HEK293 (cell line): Measurements from ENCODE around the gene SULF2.
A peak's percentile ranks its signal among the peaks of the same experiment; 100 is the strongest.

Experiments
- CTCF ChIA-PET: fragments of 350-600 bp; formaldehyde crosslinking; extraction: SDS; loops from one replicate; lab custom pipeline; 2021; ENCODE audit warnings: antibody characterized with exemption; lab: Yijun Ruan, JAX
- POLR2A ChIA-PET: fragments of 300-600 bp; formaldehyde crosslinking; extraction: SDS; loops from one replicate; lab custom pipeline; 2020; ENCODE audit warnings: antibody characterized with exemption, inconsistent platforms; lab: Yijun Ruan, JAX
- H3K27ac ChIP-seq: fragments of 200-500 bp; sonication (Bioruptor generic); 2 replicates; pipeline ENCODE4 v1.5.1; 2014; ENCODE audit warnings: low read depth, low read length, control low read depth, inconsistent platforms; ENCODE audit errors: extremely low read depth
- H3K36me3 ChIP-seq, 2 experiments: fragments of 200-500 bp in 1 of 2; sonication (Bioruptor generic) in 1 of 2; 1 replicate in 1 of 2; 2 replicates in 1 of 2; pipeline ENCODE4 v1.5.1; 2014 to 2017; ENCODE audit warnings: inconsistent platforms in 2 of 2, low read length in 2 of 2; ENCODE audit not compliant: control insufficient read depth in 2 of 2, insufficient read depth in 1 of 2
- H3K4me1 ChIP-seq: fragments of 200-500 bp; sonication (Bioruptor generic); 2 replicates; pipeline ENCODE4 v1.5.1; 2014; ENCODE audit warnings: mild to moderate bottlenecking, low read length, inconsistent platforms; ENCODE audit not compliant: control insufficient read depth, insufficient read depth
- H3K4me3 ChIP-seq: 2 replicates; pipeline ENCODE4 v1.5.1; 2011; ENCODE audit warnings: low read depth, mild to moderate bottlenecking, control low read depth, low read length, moderate library complexity
- H3K9me3 ChIP-seq: fragments of 200-500 bp; sonication (Bioruptor generic); 2 replicates; pipeline ENCODE4 v1.5.1; 2014; ENCODE audit warnings: low read depth, low read length, inconsistent platforms; ENCODE audit not compliant: control insufficient read depth, insufficient read depth
- BCL11A ChIP-seq: fragments of 450-650 bp; formaldehyde crosslinking; IDR thresholded peaks from 2 replicates; pipeline ENCODE4 v1.5.1; 2016; ENCODE audit warnings: low read depth, missing biosample characterization, missing genetic modification characterization
- BCL6B ChIP-seq: fragments of 450-650 bp; formaldehyde crosslinking; IDR thresholded peaks from 2 replicates; pipeline ENCODE4 v1.5.1; 2017; ENCODE audit warnings: missing biosample characterization, missing genetic modification characterization
- GLI4 ChIP-seq: fragments of 450-650 bp; formaldehyde crosslinking; IDR thresholded peaks from 2 replicates; pipeline ENCODE4 v1.5.1; 2016; ENCODE audit warnings: missing biosample characterization, missing genetic modification characterization
- PRDM4 ChIP-seq: fragments of 450-650 bp; formaldehyde crosslinking; IDR thresholded peaks from 2 replicates; pipeline ENCODE4 v1.5.1; 2017; ENCODE audit warnings: missing biosample characterization, missing genetic modification characterization
- TSHZ1 ChIP-seq: fragments of 450-650 bp; formaldehyde crosslinking; IDR thresholded peaks from 2 replicates; pipeline ENCODE4 v1.5.1; 2016; ENCODE audit warnings: missing biosample characterization, missing genetic modification characterization, borderline replicate concordance
- YY1 ChIP-seq: fragments of 450-650 bp; formaldehyde crosslinking; IDR thresholded peaks from 2 replicates; pipeline ENCODE4 v1.5.1; 2018; ENCODE audit warnings: missing biosample characterization, missing genetic modification characterization
- ZBTB26 ChIP-seq: fragments of 450-650 bp; formaldehyde crosslinking; optimal IDR thresholded peaks from 2 replicates; pipeline ENCODE3; 2016; ENCODE audit warnings: missing biosample characterization, mild to moderate bottlenecking, missing genetic modification characterization
- ZBTB6 ChIP-seq: fragments of 450-650 bp; formaldehyde crosslinking; IDR thresholded peaks from 2 replicates; pipeline ENCODE4 v1.5.1; 2017; ENCODE audit warnings: missing biosample characterization, missing genetic modification characterization
- ZFP3 ChIP-seq: fragments of 450-650 bp; formaldehyde crosslinking; IDR thresholded peaks from 2 replicates; pipeline ENCODE4 v1.5.1; 2016; ENCODE audit warnings: low read depth, missing biosample characterization, missing genetic modification characterization
- ZIC2 ChIP-seq: fragments of 450-650 bp; formaldehyde crosslinking; IDR thresholded peaks from 2 replicates; pipeline ENCODE4 v1.5.1; 2016; ENCODE audit warnings: missing biosample characterization, missing genetic modification characterization
- ZNF596 ChIP-seq: fragments of 450-650 bp; IDR thresholded peaks from 2 replicates; pipeline ENCODE4 v1.5.0; 2018; ENCODE audit warnings: missing biosample characterization, mild to moderate bottlenecking, missing genetic modification characterization, moderate library complexity
- ZNF623 ChIP-seq: fragments of 450-650 bp; formaldehyde crosslinking; IDR thresholded peaks from 2 replicates; pipeline ENCODE4 v1.5.1; 2016; ENCODE audit warnings: missing biosample characterization, missing genetic modification characterization
- ZNF704 ChIP-seq: fragments of 450-650 bp; formaldehyde crosslinking; IDR thresholded peaks from 2 replicates; pipeline ENCODE4 v1.5.1; 2016; ENCODE audit warnings: missing biosample characterization, missing genetic modification characterization
- ZNF791 ChIP-seq: fragments of 450-650 bp; formaldehyde crosslinking; IDR thresholded peaks from 2 replicates; pipeline ENCODE4 v1.5.1; 2016; ENCODE audit warnings: missing biosample characterization, missing genetic modification characterization

The SULF2 gene

GRCh38 chr20:47665221-47665991 is 119.9 kb downstream of the SULF2 start:
- ChIA-PET POLR2A (interaction anchor here (1.1 kb wide), 1 partner anchor 955 kb away, joined by 3 read pairs; no protein-coding TSS in a partner anchor), CTCF (interaction anchor here (2.0 to 5.1 kb wide), 2 partner anchors 15 to 956 kb away, joined by 10 to 42 read pairs; no protein-coding TSS in a partner anchor)
- peaks cover 0 to 45% of the 10 kb centered on the region in 2 experiments; a peak in 2 of 3 replicates for H3K36me3 ChIP-seq
- H3K9me3 ChIP-seq = no peaks in the 10 kb centered on the region
- TF ChIP-seq ZIC2 (tag by site-specific recombination) (0 out of 2 replicates have a peak, but pooled peaks have one; percentile 16), PRDM4 (peak; percentile 92), YY1 (tag by site-specific recombination) (no peak)
- H3K4me1 ChIP-seq = no peaks in the 10 kb centered on the region
- no peak overlapping the region for H3K4me3 ChIP-seq
- H3K27ac ChIP-seq = no peak overlapping the region

GRCh38 chr20:47664744-47665143 is 120.5 kb downstream of the SULF2 start:
- POLR2A ChIA-PET = interaction anchor here (1.1 kb wide), 1 partner anchor 956 kb away, joined by 3 read pairs; no protein-coding TSS in a partner anchor
- no peak overlapping the region for H3K27ac ChIP-seq

More at GRCh38 chr20:47664744-47665143, 120.5 kb downstream of the SULF2 start:
- Histone ChIP-seq H3K36me3 (peaks cover 0 to 50% of the 10 kb centered on the region in 2 experiments; a peak in 1 of 3 replicates), H3K4me3 (no peak overlapping the region), H3K9me3 (no peaks in the 10 kb centered on the region), H3K4me1 (no peaks in the 10 kb centered on the region)
- CTCF ChIA-PET = interaction anchor here (0.9 to 5.1 kb wide), 10 partner anchors 10 to 956 kb away, joined by 3 to 42 read pairs (median 4); no protein-coding TSS in a partner anchor
- TF ChIP-seq GLI4 (tag by site-specific recombination) (no peak), BCL11A (no peak), ZNF596 (no peak), TSHZ1 (tag by site-specific recombination) (no peak), ZFP3 (tag by site-specific recombination) (no peak), ZNF704 (tag by site-specific recombination) (no peak), ZNF623 (tag by site-specific recombination) (no peak), ZBTB6 (tag by site-specific recombination) (no peak), ZNF791 (tag by site-specific recombination) (no peak), ZBTB26 (tag by site-specific recombination) (no peak), BCL6B (tag by site-specific recombination) (no peak)
- TF ChIP-seq, all 188 proteins: peak for 0
